GM10266 (cell line): ENCODE data around the gene TIMM10.

ENCODE experiments used
- DNase-seq: peaks from one replicate; pipeline ENCODE4 v3.0.0; 2012; ENCODE audit errors: extremely low spot score
- TF ChIP-seq, protein P1 (sequence below): IDR thresholded peaks from 2 replicates; pipeline ENCODE4 v1.5.1; 2012; ENCODE audit warnings: mild to moderate bottlenecking, low read depth; ENCODE audit not compliant: control insufficient read depth, insufficient read depth; ENCODE audit errors: missing control alignments

Gene TIMM10

DNA sequence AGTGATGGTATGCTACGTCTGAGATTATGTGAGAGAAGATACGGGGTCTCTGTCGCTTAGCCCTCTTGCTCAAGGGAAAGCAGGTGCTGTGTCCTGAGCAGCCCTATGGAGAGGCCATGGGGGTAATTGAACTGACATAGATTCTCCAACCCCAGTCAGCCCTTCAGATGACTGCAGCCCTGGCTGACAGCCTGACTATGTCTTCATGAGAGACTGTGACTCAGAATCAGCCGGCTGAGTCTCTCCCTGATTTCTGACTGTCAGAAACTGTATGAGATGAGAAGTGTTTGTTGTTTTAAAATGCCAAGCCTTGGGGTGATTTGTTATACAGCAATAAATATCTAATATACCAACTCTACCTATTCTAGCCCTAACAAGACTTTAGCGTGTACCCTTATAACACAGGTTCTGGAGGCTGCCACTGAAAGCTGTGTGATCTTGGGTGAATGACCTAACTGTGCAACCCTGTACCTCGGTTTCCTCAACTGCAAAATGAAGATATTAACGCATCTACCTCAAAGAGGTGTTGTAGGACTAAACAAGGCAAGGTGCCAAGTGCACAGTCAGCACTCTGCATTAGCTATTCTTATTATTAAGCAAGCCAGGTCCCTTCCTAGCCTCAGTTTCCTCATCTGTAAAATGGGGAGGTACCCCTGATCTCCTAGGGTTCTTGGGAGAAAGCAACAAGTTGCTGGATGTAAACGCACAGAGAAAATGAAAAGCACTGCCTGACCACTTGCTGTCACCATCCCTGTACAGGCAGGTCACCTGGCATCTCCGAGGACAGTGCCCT, 39.9 kb downstream of the TIMM10 start:
- TF ChIP-seq, protein P1, sequence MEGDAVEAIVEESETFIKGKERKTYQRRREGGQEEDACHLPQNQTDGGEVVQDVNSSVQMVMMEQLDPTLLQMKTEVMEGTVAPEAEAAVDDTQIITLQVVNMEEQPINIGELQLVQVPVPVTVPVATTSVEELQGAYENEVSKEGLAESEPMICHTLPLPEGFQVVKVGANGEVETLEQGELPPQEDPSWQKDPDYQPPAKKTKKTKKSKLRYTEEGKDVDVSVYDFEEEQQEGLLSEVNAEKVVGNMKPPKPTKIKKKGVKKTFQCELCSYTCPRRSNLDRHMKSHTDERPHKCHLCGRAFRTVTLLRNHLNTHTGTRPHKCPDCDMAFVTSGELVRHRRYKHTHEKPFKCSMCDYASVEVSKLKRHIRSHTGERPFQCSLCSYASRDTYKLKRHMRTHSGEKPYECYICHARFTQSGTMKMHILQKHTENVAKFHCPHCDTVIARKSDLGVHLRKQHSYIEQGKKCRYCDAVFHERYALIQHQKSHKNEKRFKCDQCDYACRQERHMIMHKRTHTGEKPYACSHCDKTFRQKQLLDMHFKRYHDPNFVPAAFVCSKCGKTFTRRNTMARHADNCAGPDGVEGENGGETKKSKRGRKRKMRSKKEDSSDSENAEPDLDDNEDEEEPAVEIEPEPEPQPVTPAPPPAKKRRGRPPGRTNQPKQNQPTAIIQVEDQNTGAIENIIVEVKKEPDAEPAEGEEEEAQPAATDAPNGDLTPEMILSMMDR: no peak
- DNase-seq: no peak

DNA sequence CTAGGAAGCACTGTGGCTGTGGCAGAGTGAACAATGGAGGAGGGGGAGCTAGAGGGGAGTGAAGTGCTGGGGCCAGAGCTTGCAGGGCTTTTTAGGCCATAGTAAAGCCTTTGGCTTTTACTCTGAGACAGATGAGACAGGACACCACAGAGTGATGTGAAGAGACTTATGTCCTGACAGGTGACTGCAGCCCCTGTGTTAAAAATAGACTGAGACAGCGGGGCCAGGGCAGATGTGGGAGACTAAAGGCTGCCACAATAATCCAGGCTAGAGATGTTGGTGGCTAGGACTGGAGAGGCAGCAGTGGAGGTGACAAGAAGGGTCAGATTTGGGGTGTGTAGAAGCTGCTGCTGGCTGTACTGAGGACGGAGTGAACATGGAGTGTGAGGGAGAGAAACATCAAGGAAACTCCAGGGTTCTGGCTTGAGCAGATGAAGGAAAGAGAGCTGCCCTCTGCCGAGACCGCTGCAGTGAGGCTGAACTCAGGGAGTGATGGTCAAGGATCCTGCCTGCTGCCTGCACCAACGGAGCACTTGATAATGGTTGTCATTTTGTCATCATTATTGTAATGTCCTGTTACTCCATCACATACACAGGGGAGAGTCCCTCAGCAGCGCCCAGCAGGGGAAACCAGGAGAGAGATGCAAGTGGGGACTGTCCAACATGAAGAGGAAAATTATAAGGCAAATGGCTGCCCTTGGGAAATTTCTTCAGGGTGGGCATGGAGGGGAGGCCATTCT, 42.5 kb downstream of the TIMM10 start:
- DNase-seq: no peak
- TF ChIP-seq, protein P1: no peak

DNA sequence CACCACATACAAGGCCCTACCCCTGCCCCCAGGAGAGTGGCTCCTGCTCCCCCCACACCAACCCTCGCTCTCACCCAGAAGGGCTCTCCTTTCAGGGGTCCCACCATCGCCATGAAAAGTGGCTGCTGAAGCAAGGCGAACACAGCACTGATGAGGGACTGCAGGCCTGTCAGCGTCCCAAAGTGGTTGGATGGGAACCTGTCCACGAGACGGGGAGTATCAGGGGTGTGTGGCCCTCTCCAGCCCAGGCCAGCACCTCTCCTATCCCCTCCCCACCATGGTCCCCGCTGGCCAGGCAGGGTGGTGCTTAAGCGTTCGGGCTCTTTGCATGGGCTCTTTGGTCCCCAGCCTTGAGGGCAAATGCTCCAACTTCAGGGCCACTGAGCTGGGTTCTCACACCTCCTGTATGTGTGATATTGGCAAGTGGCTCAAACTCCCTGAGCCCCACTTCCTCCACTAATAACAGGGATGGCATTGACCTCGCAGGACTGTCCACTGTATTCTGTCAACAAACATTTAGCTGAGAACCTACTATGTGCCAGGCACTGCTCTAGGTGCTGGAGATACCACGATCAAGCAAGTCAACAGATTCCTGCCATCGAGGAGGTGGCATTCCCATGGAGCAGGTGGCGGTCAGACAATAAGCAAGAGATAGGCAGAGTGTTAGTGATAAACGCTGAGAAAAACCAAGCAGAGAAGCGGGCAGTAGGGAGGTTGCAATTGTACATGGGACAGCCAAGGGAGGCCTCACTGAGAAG, 43.4 kb downstream of the TIMM10 start:
- TF ChIP-seq, protein P1: no peak
- no peak for DNase-seq

DNA sequence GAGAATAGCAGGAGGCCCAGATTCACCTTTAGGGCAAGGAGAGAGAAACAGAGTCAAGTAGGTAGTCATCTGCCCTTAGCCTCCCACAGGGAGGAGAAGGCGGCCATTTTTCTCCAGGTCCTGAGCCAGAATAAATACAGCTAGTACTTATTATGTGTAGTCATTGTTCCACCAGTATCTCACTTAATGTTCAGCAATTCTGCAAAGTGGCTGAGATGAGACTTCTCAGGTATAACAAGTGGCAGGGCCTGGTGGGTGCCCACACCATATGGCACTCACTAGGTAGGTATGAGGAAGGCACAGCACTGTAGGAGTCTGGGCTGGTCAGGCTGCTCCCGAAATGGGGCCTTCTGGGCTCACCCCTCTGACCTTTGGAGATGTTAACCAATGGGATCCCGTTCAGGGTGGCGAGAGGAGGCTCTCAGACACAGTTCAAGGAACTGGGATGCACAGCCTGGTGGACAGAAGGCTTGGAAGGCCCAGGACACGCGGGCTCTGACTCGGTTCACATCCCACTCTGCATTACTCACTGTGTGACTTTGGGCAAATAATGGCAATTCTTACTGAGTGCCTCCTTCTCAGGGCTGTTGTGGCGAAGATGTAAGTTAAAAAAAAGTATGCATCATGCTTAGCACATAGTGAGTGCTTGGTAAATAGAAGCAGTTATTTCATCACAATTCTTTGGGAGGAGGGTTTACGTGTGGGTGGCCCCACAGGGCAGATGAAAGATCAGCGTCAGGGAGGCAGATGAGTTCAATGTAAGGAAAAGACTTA, 45.1 kb downstream of the TIMM10 start:
- TF ChIP-seq, protein P1: no peak
- no peak for DNase-seq

DNA sequence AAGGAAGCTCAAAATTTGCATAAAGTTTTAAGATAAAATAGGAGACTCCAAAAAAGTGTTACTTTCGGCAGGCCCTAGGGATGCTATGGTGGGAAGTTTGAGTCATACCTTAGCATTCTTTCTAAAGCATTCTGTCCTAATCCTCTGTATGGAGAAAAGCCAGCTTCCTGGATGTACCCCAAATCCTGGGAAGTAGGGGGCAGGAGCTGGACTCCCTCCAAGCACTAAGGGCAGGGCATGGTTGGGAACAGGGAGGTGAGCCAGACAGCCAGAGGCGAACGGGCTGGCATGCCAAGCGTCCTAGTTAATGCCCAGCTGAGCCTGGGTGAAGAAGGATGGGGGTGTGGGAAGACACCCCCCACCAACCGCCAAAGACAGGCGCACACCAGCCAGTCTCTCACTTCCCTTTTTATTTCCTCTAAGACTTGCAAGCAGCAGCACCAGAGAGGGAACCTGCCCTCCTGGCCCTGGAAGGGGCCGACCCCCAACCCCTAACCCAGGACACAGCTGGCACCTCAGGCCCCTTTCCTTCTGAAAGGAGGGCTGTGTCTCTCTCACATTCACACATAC, 46.3 kb downstream of the TIMM10 start:
- peak; percentile 67 for DNase-seq
- TF ChIP-seq, protein P1: no peak

DNA sequence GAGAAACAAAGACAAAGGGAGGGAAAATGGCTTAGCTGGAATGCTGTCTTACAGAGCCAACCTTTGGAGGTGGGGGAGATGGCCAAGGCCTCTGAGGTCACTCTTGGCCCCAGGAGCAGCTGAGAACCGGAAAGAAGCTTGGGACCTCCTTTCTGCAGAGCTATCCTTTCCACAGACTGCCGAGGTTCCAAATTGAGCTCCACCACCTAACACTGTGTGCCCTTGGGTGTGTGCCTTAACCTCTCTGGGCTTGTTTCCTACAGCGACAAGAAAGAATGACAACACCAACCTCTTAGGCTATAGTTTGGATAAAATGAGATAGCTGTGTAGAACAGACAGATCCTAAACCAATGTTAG, 47.0 kb downstream of the TIMM10 start:
- TF ChIP-seq, protein P1: no peak
- no peak for DNase-seq
